IMR-90 (cell line): ENCODE measurements around the gene CIDEA. TPM values are rescaled to one million over a fixed set of nuclear protein-coding genes. Genes with fewer than 3 reads are reported as not detected.

Experiments used
- ATAC-seq: fragments of 200-7000 bp; cut with Tn5 transposase; 2 replicates; pipeline ENCODE4 v1.9.1; 2020; ENCODE audit warnings: low read depth, mild to moderate bottlenecking, moderate library complexity
- BruUV-seq: library from RNA; stranded (reverse); fragments of 400-500 nt; replicated peaks from 2 replicates; lab custom pipeline; 2021; lab: Mats Ljungman, UMichigan
- CTCF ChIA-PET: fragments of 300-600 bp; formaldehyde crosslinking; extraction: SDS; loops from one replicate; lab custom pipeline; 2021; ENCODE audit warnings: antibody characterized with exemption; lab: Yijun Ruan, JAX
- POLR2A ChIA-PET: fragments of 300-600 bp; sonication (Branson Sonifier 250); formaldehyde crosslinking; loops from one replicate; lab custom pipeline; 2022; ENCODE audit warnings: antibody characterized with exemption; ENCODE audit not compliant: unreplicated experiment; lab: Charles Lee
- DNase-seq: peaks from one replicate; pipeline ENCODE4 v3.0.0; 2013
- H2AFZ ChIP-seq: replicated peaks from 2 replicates; pipeline ENCODE3; 2013; ENCODE audit warnings: low read length, mild to moderate bottlenecking; ENCODE audit not compliant: poor library complexity
- H2AK5ac ChIP-seq: 2 replicates; pipeline ENCODE4 v1.6.1; 2013; ENCODE audit warnings: low read depth, low read length, inconsistent platforms
- H2AK9ac ChIP-seq: replicated peaks from 2 replicates; pipeline ENCODE3; 2013; ENCODE audit warnings: mild to moderate bottlenecking, low read depth, low read length, moderate library complexity; ENCODE audit not compliant: poor library complexity
- H2BK120ac ChIP-seq: 2 replicates; pipeline ENCODE4 v1.6.1; 2013; ENCODE audit warnings: low read depth, low read length, inconsistent platforms
- H2BK15ac ChIP-seq: 3 replicates; pipeline ENCODE4 v1.6.1; 2013; ENCODE audit warnings: low read depth, low read length, inconsistent platforms
- H2BK20ac ChIP-seq: 2 replicates; pipeline ENCODE4 v1.6.1; 2013; ENCODE audit warnings: low read depth, mild to moderate bottlenecking, inconsistent platforms, low read length, moderate library complexity
- H2BK5ac ChIP-seq: 2 replicates; pipeline ENCODE4 v1.6.1; 2013; ENCODE audit warnings: mild to moderate bottlenecking, low read depth, low read length, inconsistent platforms; ENCODE audit not compliant: poor library complexity, severe bottlenecking
- H3K14ac ChIP-seq: replicated peaks from 2 replicates; pipeline ENCODE4 v1.6.1; 2013; ENCODE audit warnings: low read depth, low read length, inconsistent platforms
- H3K18ac ChIP-seq: 2 replicates; pipeline ENCODE4 v1.6.1; 2013; ENCODE audit warnings: low read depth, low read length, control low read depth
- H3K23ac ChIP-seq: 2 replicates; pipeline ENCODE4 v1.6.1; 2013; ENCODE audit warnings: low read depth, low read length, inconsistent platforms
- H3K27ac ChIP-seq: 2 replicates; pipeline ENCODE4 v1.5.1; 2013; ENCODE audit warnings: mild to moderate bottlenecking, control low read depth, low read length; ENCODE audit not compliant: insufficient read depth
- H3K27me3 ChIP-seq: 2 replicates; pipeline ENCODE4 v1.6.1; 2013; ENCODE audit warnings: low read length; ENCODE audit not compliant: control insufficient read depth, insufficient read depth
- H3K36me3 ChIP-seq: 2 replicates; pipeline ENCODE4 v1.6.1; 2013; ENCODE audit warnings: low read length, mixed read lengths; ENCODE audit not compliant: control insufficient read depth, insufficient read depth
- H3K4ac ChIP-seq: 2 replicates; pipeline ENCODE4 v1.6.1; 2013; ENCODE audit warnings: low read depth, low read length, inconsistent platforms
- H3K4me1 ChIP-seq: 2 replicates; pipeline ENCODE4 v1.6.1; 2013; ENCODE audit warnings: low read length, mixed read lengths; ENCODE audit not compliant: control insufficient read depth, insufficient read depth
- H3K4me2 ChIP-seq: 2 replicates; pipeline ENCODE4 v1.6.1; 2013; ENCODE audit warnings: low read depth, mild to moderate bottlenecking, control low read depth, low read length, moderate library complexity
- H3K4me3 ChIP-seq: 2 replicates; pipeline ENCODE4 v1.5.1; 2013; ENCODE audit warnings: low read depth, mild to moderate bottlenecking, control low read depth, low read length, moderate library complexity; ENCODE audit not compliant: insufficient read depth
- H3K56ac ChIP-seq: 2 replicates; pipeline ENCODE4 v1.6.1; 2013; ENCODE audit warnings: low read length, inconsistent platforms; ENCODE audit not compliant: insufficient read depth; ENCODE audit errors: extremely low read depth
- H3K79me1 ChIP-seq, 2 experiments: 2 replicates each; pipeline ENCODE4 v1.6.1; 2013; ENCODE audit warnings: low read length in 2 of 2, inconsistent platforms in 1 of 2, low read depth in 1 of 2
- H3K9ac ChIP-seq: 2 replicates; pipeline ENCODE4 v1.6.1; 2013; ENCODE audit warnings: low read depth, low read length, control low read depth
- H3K9me1 ChIP-seq: 2 replicates; pipeline ENCODE4 v1.6.1; 2013; ENCODE audit warnings: low read length, inconsistent platforms; ENCODE audit not compliant: insufficient read depth
- H3K9me3 ChIP-seq: 2 replicates; pipeline ENCODE4 v1.6.1; 2013; ENCODE audit warnings: low read length; ENCODE audit not compliant: control insufficient read depth, insufficient read depth
- H4K20me1 ChIP-seq: 2 replicates; pipeline ENCODE4 v1.6.1; 2013; ENCODE audit warnings: low read length, inconsistent platforms; ENCODE audit not compliant: insufficient read depth
- H4K5ac ChIP-seq: 2 replicates; pipeline ENCODE4 v1.6.1; 2013; ENCODE audit warnings: mild to moderate bottlenecking, low read depth, low read length, control low read depth
- H4K8ac ChIP-seq, 2 experiments: 2 replicates each; pipeline ENCODE4 v1.6.1; 2013; ENCODE audit warnings: low read depth in 2 of 2, low read length in 2 of 2, control low read depth in 1 of 2, inconsistent platforms in 1 of 2
- H4K91ac ChIP-seq: 2 replicates; pipeline ENCODE4 v1.6.1; 2013; ENCODE audit warnings: low read depth, low read length, inconsistent platforms; ENCODE audit not compliant: insufficient read depth
- BHLHE40 ChIP-seq: fragments of 150-350 bp; IDR thresholded peaks from 2 replicates; pipeline ENCODE4 v1.6.1; 2016; ENCODE audit warnings: mild to moderate bottlenecking, low read depth, low read length
- WGBS, 2 experiments: methylation state at CpG; one replicate each; pipeline versions ENCODE4 v1.1.5 to v1.1.7; 2013; ENCODE audit warnings: missing lambda C conversion rate in 2 of 2; ENCODE audit not compliant: insufficient read length in 1 of 2; ENCODE audit errors: extremely low coverage in 2 of 2; 5-methylcytosine and 5-hydroxymethylcytosine counted together
- dilution Hi-C: fragments of 300-500 bp; cut with HindIII; formaldehyde crosslinking; loops from one replicate; pipeline ENCODE4 v1.14.3; 2018; ENCODE audit warnings: low sequenced_read_pairs; ENCODE audit not compliant: unreplicated experiment
- in situ Hi-C: fragments of 300-500 bp; cut with MboI; formaldehyde crosslinking; loops from 3 replicates; pipeline ENCODE4 v1.14.3; 2019; ENCODE audit warnings: low sequenced_read_pairs, inconsistent platforms, mixed read lengths
- intact Hi-C: fragments of 100-400 bp; cut with micrococcal nuclease; formaldehyde crosslinking; loops from 2 replicates; pipeline ENCODE4 v1.10.0; 2022
- polyA plus RNA-seq, 3 experiments: library from polyadenylated mRNA; depleted of rRNA; stranded (reverse); fragments of >200 nt; gene quantifications; 2 replicates each; pipeline ENCODE4 v1.2.3, GENCODE V29; 2012; ENCODE audit warnings: low replicate concordance in 1 of 3
- total RNA-seq: library from RNA; depleted of rRNA; stranded (reverse); fragments of >200 nt; gene quantifications from 2 replicates; pipeline ENCODE4 v1.2.3, GENCODE V29; 2012
- TF ChIP-seq, protein P1 (sequence below): fragments of 150-350 bp; IDR thresholded peaks from 2 replicates; pipeline ENCODE4 v1.6.1; 2017; ENCODE audit warnings: mild to moderate bottlenecking, antibody characterized with exemption, low read length, low read depth

CIDEA gene
- total and polyA plus RNA-seq, 2 of the 4 experiments (the other 2 are of a cell fraction) = not detected

DNA sequence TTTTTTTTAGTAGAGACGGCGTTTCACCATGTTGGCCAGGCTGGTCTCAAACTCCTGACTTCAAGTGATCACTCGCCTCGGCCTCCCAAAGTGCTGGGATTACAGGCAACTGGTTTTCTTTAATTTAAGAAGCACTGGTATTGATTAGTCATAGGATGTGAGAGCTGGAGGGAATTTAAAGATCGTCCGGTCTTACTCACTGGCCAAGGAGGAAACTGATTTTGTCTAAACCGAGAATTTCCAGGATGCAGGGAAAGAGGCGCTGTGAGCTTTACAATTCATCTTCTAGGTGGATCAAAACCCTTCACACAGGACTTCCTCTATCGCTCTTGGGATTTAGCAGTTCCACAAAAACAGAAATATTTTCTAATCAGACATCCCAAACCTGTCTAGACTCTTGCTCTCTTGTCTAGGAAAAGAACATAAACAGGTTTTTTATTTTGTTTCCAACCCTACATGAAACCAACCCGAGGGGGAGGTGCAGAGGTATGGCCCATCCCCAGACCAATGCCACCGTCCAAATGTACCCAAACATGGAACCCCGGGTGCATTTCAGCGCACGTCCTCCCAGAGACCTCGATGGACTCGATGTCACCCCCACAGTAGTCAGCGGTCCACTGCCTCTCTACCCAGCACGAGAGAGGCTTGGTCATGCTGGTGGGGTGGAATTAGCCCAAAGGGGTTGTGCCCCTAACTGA is 41.4 kb downstream of the CIDEA start:
- Histone ChIP-seq H3K79me1 (no peaks in the 10 kb centered on the region), H3K4ac (no peak overlapping the region), H2AK9ac (no peak overlapping the region), H4K8ac (no peak overlapping the region), H3K4me3 (no peak overlapping the region), H2AFZ (peak overlapping the region; percentile 73), H2BK15ac (no peak overlapping the region), H2BK5ac (no peak overlapping the region), H3K18ac (no peak overlapping the region), H3K9me3 (peaks cover 3% of the 10 kb centered on the region), H4K91ac (no peak overlapping the region), H4K20me1 (no peaks in the 10 kb centered on the region), H3K9me1 (peaks cover 5% of the 10 kb centered on the region; the same call in 1 of the 2 replicates), H3K9ac (no peak overlapping the region), H3K14ac (no peak overlapping the region; the same call in 1 of the 2 replicates), H2BK120ac (no peak overlapping the region), H3K4me2 (no peak overlapping the region), H3K56ac (no peak overlapping the region), H2BK20ac (no peak overlapping the region), H3K23ac (no peak overlapping the region), H2AK5ac (no peak overlapping the region), H4K5ac (no peak overlapping the region), H3K36me3 (no peaks in the 10 kb centered on the region), H3K27ac (no peak overlapping the region), H3K4me1 (peaks cover 2% of the 10 kb centered on the region; the same call in 1 of the 2 replicates), H3K27me3 (no peaks in the 10 kb centered on the region)
- TF ChIP-seq, protein P1, sequence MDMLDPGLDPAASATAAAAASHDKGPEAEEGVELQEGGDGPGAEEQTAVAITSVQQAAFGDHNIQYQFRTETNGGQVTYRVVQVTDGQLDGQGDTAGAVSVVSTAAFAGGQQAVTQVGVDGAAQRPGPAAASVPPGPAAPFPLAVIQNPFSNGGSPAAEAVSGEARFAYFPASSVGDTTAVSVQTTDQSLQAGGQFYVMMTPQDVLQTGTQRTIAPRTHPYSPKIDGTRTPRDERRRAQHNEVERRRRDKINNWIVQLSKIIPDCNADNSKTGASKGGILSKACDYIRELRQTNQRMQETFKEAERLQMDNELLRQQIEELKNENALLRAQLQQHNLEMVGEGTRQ = no peak
- no peak for TF ChIP-seq BHLHE40
- POLR2A ChIA-PET = no interaction called here
- no TSS peak for BruUV-seq
- in situ Hi-C loops (no loop called here), dilution Hi-C loops (no loop called here), intact Hi-C loops (no loop called here)
- ATAC-seq = no peak
- peak; percentile 28 for DNase-seq
- 83% methylated on average over 5 of the region's 18 CpGs; no CpG with 5 or more reads in 1 of the 2 experiments for WGBS, 2 experiments
- CTCF ChIA-PET = no interaction called here
